Measurements from ENCODE around the gene IMP3.

The IMP3 gene

GRCh38 chr15:75650908-75651809 is 11.1 kb upstream of the IMP3 start:
- Histone ChIP-seq H3K4me1 (ENCODE audit: control insufficient read depth in 5 of 5, insufficient read depth in 5 of 5, low read length in 5 of 5) (peaks cover 41 to 94% (median 85%) of the 10 kb centered on the region in 5 donors), H3K9ac (ENCODE audit: low read length in 5 of 5) (peak overlapping the region in 4 of 5 donors; percentile 53 to 94 (median 65)), H3K4me3 (ENCODE audit: low read depth in 1 of 5, low read length in 5 of 5) (peak overlapping the region; percentile 60 to 96 (median 86)), H3K36me3 (ENCODE audit: control insufficient read depth in 5 of 5, insufficient read depth in 5 of 5, low read length in 5 of 5) (peaks cover 0 to 29% (median 16%) of the 10 kb centered on the region in 5 donors), H3K27ac (ENCODE audit: low read depth, low read length) (peak overlapping the region; percentile 72), H3K9me3 (ENCODE audit: control insufficient read depth in 5 of 5, low read length in 5 of 5) (no peaks in the 10 kb centered on the region), H3K27me3 (ENCODE audit: control insufficient read depth in 5 of 5, insufficient read depth in 4 of 5, low read length in 5 of 5) (no peaks in the 10 kb centered on the region)

DNA sequence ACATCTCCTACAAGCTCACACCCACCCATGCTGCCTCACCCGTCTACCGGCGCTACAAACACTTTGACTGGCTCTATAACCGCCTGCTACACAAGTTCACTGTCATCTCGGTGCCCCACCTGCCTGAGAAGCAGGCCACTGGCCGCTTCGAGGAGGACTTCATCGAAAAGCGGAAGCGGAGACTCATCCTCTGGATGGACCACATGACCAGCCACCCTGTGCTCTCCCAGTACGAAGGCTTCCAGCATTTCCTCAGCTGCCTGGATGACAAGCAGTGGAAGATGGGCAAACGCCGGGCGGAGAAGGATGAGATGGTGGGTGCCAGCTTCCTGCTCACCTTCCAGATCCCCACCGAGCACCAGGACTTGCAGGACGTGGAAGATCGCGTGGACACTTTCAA is 9.8 kb upstream of the IMP3 start:
- Histone ChIP-seq H3K9ac (ENCODE audit: low read length in 5 of 5) (peak overlapping the region in 3 of 5 donors; percentile 15 to 94 (median 94)), H3K36me3 (ENCODE audit: control insufficient read depth in 5 of 5, insufficient read depth in 5 of 5, low read length in 5 of 5) (peaks cover 0 to 19% (median 10%) of the 10 kb centered on the region in 5 donors), H3K9me3 (ENCODE audit: control insufficient read depth in 5 of 5, low read length in 5 of 5) (no peaks in the 10 kb centered on the region), H3K27me3 (ENCODE audit: control insufficient read depth in 5 of 5, insufficient read depth in 4 of 5, low read length in 5 of 5) (no peaks in the 10 kb centered on the region), H3K4me3 (ENCODE audit: low read depth in 1 of 5, low read length in 5 of 5) (peak overlapping the region; percentile 76 to 96 (median 88)), H3K4me1 (ENCODE audit: control insufficient read depth in 5 of 5, insufficient read depth in 5 of 5, low read length in 5 of 5) (peaks cover 41 to 85% (median 76%) of the 10 kb centered on the region in 5 donors), H3K27ac (ENCODE audit: low read depth, low read length) (peak overlapping the region; percentile 50)

- H3K4me1 ChIP-seq (ENCODE audit: control insufficient read depth in 5 of 5, insufficient read depth in 5 of 5, low read length in 5 of 5): peaks cover 41 to 79% (median 70%) of the 10 kb centered on the region in 5 donors
- H3K4me3 ChIP-seq (ENCODE audit: low read depth in 1 of 5, low read length in 5 of 5): peak overlapping the region; percentile 86 to 96 (median 92)
- peak overlapping the region; percentile 96 for H3K27ac ChIP-seq (ENCODE audit: low read depth, low read length)
- no peaks in the 10 kb centered on the region for H3K9me3 ChIP-seq (ENCODE audit: control insufficient read depth in 5 of 5, low read length in 5 of 5)
- no peaks in the 10 kb centered on the region for H3K27me3 ChIP-seq (ENCODE audit: control insufficient read depth in 5 of 5, insufficient read depth in 4 of 5, low read length in 5 of 5)
- peak overlapping the region; percentile 35 to 94 (median 84) for H3K9ac ChIP-seq (ENCODE audit: low read length in 5 of 5)
- peaks cover 0 to 15% (median 8%) of the 10 kb centered on the region in 5 donors for H3K36me3 ChIP-seq (ENCODE audit: control insufficient read depth in 5 of 5, insufficient read depth in 5 of 5, low read length in 5 of 5)
These were observed 9.2 kb upstream of the IMP3 start for GRCh38 chr15:75649045-75649761.

DNA sequence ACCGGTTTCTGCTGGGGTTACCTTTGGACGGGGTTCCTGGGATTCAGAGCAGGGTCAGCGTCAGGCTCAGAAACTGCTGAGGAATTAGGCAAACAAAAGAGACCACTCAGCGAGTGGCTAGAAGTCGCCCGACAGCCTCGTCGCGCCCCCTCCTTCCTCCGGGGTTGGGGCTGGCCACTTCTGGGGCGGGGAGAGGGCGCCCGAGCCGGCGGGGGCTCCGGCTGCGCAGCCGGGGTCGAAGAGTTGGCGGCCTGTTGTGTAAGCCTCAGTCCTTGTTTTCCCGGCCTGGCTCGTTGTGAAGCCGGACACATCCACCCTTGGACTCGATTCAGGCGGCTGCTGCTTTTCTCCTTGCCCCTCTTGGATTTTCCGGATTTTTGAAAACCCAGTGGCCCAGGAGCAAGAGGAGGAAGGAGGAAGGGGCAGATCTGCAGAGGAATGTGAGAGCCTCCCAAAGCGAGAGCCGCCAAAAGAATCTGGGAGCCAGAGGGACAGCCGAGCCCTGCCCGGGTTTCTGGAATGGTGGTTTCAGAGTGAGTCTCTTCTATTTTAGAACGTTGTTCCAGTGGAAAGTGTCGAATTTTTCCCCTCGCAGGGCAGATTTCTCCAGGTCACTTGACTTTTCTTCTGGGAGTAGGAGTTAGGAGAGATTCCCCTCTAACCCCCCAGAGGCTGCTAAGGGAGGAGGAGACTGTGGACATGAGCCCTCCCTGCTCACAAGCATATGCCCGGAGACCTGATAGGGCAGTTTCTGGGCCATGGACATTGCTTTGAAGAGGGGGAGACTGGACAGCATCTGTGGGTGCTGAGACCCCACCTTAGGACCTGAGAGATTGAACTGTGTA is 8.4 kb upstream of the IMP3 start:
- H3K27ac ChIP-seq (ENCODE audit: low read depth, low read length): peak overlapping the region; percentile 96
- H3K4me1 ChIP-seq (ENCODE audit: control insufficient read depth in 5 of 5, insufficient read depth in 5 of 5, low read length in 5 of 5): peaks cover 39 to 71% (median 63%) of the 10 kb centered on the region in 5 donors
- H3K27me3 ChIP-seq (ENCODE audit: control insufficient read depth in 5 of 5, insufficient read depth in 4 of 5, low read length in 5 of 5): no peaks in the 10 kb centered on the region
- H3K9ac ChIP-seq (ENCODE audit: low read length in 5 of 5): peak overlapping the region; percentile 79 to 94 (median 90)
- peak overlapping the region; percentile 86 to 96 (median 92) for H3K4me3 ChIP-seq (ENCODE audit: low read depth in 1 of 5, low read length in 5 of 5)
- peaks cover 0 to 14% (median 8%) of the 10 kb centered on the region in 5 donors for H3K36me3 ChIP-seq (ENCODE audit: control insufficient read depth in 5 of 5, insufficient read depth in 5 of 5, low read length in 5 of 5)
- no peaks in the 10 kb centered on the region for H3K9me3 ChIP-seq (ENCODE audit: control insufficient read depth in 5 of 5, low read length in 5 of 5)

DNA sequence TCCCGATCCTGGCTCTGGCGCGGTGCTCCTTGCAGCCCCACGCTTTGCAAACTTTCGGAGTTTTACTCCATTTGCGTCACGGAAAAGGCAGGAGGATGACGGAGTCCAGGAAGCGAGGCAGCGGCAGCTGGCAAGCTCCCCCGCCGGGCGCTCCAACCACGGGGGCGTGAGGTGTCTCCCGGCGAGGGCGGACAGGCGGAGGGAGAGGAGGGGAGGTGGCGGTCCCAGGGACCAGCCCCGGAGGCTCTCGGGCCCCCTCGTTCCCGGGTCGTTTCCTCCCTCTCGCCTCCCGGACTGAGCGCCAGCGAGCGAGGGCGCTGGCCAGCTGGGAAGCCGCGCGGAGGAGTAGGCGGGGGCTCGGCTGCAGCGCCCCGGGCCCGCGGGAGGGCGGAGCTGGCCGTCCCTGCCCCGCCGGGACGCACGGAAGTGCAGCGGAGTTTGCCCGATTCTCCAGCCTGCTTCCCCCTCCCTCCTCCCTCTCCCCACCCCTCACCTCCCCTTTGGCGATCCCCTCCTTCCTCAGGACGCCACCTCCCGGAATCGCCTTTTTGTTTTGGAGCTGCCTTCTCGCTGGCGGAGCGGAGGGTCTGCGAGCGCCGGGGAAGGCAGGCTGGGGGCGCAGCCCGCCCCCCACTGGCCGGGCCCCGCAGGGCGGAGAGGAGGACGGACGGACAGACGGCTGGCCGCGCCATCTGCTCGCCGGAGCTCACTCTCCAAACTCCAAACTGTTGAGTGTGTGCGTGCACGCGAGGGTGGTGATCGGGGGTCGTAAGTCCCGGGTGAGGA is 7.5 kb upstream of the IMP3 start, which contains the start of gene SNX33:
Gene SNX33 (plus strand): TSS at position 543 of the 786 bp plus-strand sequence. CDS start 1,191 bp downstream, outside the sequence.
- H3K4me1 ChIP-seq (ENCODE audit: control insufficient read depth in 5 of 5, insufficient read depth in 5 of 5, low read length in 5 of 5): peaks cover 39 to 63% (median 55%) of the 10 kb centered on the region in 5 donors
- H3K27ac ChIP-seq (ENCODE audit: low read depth, low read length): peak within 1 kb of the TSS; percentile 96
- peak within 1 kb of the TSS; percentile 86 to 96 (median 92) for H3K4me3 ChIP-seq (ENCODE audit: low read depth in 1 of 5, low read length in 5 of 5)
- peak within 1 kb of the TSS; percentile 79 to 94 (median 90) for H3K9ac ChIP-seq (ENCODE audit: low read length in 5 of 5)
- H3K36me3 ChIP-seq (ENCODE audit: control insufficient read depth in 5 of 5, insufficient read depth in 5 of 5, low read length in 5 of 5): peaks cover 0 to 14% (median 8%) of the 10 kb centered on the region in 5 donors
- H3K9me3 ChIP-seq (ENCODE audit: control insufficient read depth in 5 of 5, low read length in 5 of 5): no peaks in the 10 kb centered on the region
- no peaks in the 10 kb centered on the region for H3K27me3 ChIP-seq (ENCODE audit: control insufficient read depth in 5 of 5, insufficient read depth in 4 of 5, low read length in 5 of 5)

GRCh38 chr15:75646944-75647364 is 6.9 kb upstream of the IMP3 start:
- Histone ChIP-seq H3K9me3 (ENCODE audit: control insufficient read depth in 5 of 5, low read length in 5 of 5) (no peaks in the 10 kb centered on the region), H3K4me1 (ENCODE audit: control insufficient read depth in 5 of 5, insufficient read depth in 5 of 5, low read length in 5 of 5) (peaks cover 36 to 57% (median 49%) of the 10 kb centered on the region in 5 donors), H3K27ac (ENCODE audit: low read depth, low read length) (peak overlapping the region; percentile 96), H3K9ac (ENCODE audit: low read length in 5 of 5) (peak overlapping the region; percentile 79 to 94 (median 87)), H3K36me3 (ENCODE audit: control insufficient read depth in 5 of 5, insufficient read depth in 5 of 5, low read length in 5 of 5) (peaks cover 0 to 14% (median 8%) of the 10 kb centered on the region in 5 donors), H3K27me3 (ENCODE audit: control insufficient read depth in 5 of 5, insufficient read depth in 4 of 5, low read length in 5 of 5) (no peaks in the 10 kb centered on the region), H3K4me3 (ENCODE audit: low read depth in 1 of 5, low read length in 5 of 5) (peak overlapping the region; percentile 86 to 96 (median 92))

DNA sequence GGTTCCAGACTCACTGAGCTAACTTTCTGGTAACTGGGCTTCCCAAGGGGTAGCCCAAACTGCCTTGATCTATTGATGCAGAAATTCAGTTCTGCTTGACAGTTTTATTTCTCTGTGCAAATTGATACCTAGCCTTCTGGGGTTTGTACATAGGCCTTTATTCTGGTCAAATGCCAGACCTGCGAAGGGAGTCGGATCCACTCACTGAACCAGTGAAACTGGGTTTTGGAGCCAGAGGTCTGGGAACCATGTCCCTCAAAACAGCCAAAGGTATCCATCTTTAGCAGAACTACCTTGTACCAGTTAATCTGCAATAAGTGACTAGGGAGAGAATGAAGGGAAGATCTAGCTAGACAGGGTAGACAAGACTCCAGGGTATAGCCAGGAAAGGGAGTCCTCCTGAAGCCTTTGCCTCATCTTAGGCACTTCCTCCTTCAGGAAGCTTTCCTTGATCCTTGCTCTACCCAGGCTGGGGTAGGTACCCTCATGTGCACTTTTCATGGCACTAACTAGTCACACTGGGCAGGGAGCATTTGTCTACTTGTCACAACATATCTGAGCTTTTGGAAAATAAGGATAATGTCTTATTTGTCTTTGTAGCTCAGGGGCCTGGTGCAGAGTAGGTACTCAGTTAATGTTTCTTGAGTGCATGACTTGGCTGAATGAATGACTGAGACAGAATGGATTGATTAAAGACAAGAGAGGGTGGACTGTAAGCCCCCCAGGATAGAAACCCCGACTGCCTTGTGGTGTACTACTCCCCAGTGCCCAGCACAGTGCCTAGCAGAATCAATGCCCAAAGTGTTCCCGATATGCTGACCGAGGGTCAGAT is 6.3 kb upstream of the IMP3 start:
- Histone ChIP-seq H3K9me3 (ENCODE audit: control insufficient read depth in 5 of 5, low read length in 5 of 5) (no peaks in the 10 kb centered on the region), H3K9ac (ENCODE audit: low read length in 5 of 5) (peak overlapping the region; percentile 79 to 94 (median 87)), H3K4me3 (ENCODE audit: low read depth in 1 of 5, low read length in 5 of 5) (peak overlapping the region; percentile 86 to 96 (median 92)), H3K36me3 (ENCODE audit: control insufficient read depth in 5 of 5, insufficient read depth in 5 of 5, low read length in 5 of 5) (peaks cover 0 to 14% (median 8%) of the 10 kb centered on the region in 5 donors), H3K27ac (ENCODE audit: low read depth, low read length) (peak overlapping the region; percentile 96), H3K27me3 (ENCODE audit: control insufficient read depth in 5 of 5, insufficient read depth in 4 of 5, low read length in 5 of 5) (no peaks in the 10 kb centered on the region), H3K4me1 (ENCODE audit: control insufficient read depth in 5 of 5, insufficient read depth in 5 of 5, low read length in 5 of 5) (peaks cover 30 to 51% (median 43%) of the 10 kb centered on the region in 5 donors)

GRCh38 chr15:75644376-75644775 is 4.4 kb upstream of the IMP3 start:
- Histone ChIP-seq H3K9me3 (ENCODE audit: control insufficient read depth in 5 of 5, low read length in 5 of 5) (no peaks in the 10 kb centered on the region), H3K4me3 (ENCODE audit: low read depth in 1 of 5, low read length in 5 of 5) (no peak overlapping the region), H3K36me3 (ENCODE audit: control insufficient read depth in 5 of 5, insufficient read depth in 5 of 5, low read length in 5 of 5) (peaks cover 0 to 3% (median 0%) of the 10 kb centered on the region in 5 donors), H3K27me3 (ENCODE audit: control insufficient read depth in 5 of 5, insufficient read depth in 4 of 5, low read length in 5 of 5) (no peaks in the 10 kb centered on the region), H3K4me1 (ENCODE audit: control insufficient read depth in 5 of 5, insufficient read depth in 5 of 5, low read length in 5 of 5) (peaks cover 16 to 46% (median 37%) of the 10 kb centered on the region in 5 donors), H3K27ac (ENCODE audit: low read depth, low read length) (no peak overlapping the region), H3K9ac (ENCODE audit: low read length in 5 of 5) (no peak overlapping the region)

Data from subcutaneous abdominal adipose tissue (tissue), 5 donors.